ENCODE results near the gene EPB41L3. TPM values are rescaled to one million over a fixed set of nuclear protein-coding genes. Genes with fewer than 3 reads are reported as not detected.
"Not testable (repeated sequence)": the region's sequence is repeated elsewhere in the genome, so short reads cannot be mapped to it uniquely, and the experiment has no call there.

Gene EPB41L3
- total RNA-seq, 1 donor from 2014 or later, result 58.1 TPM

- no peak for TF ChIP-seq CTCF (conservative IDR thresholded peaks at IDR 0.05)
- Mint-ChIP-seq H3K27me3 (no peaks in the 10 kb centered on the region), H3K9me3 (no peaks in the 10 kb centered on the region), H3K4me3 (no peak overlapping the region), H3K36me3 (no peaks in the 10 kb centered on the region), H3K4me1 (ENCODE audit: unreplicated experiment) (peaks cover 46% of the 10 kb centered on the region), H3K27ac (no peak overlapping the region)
- DNase-seq (ENCODE audit: extremely low spot score, unreplicated experiment), result no peak
Measured at GRCh38 chr18:5513947-5514346, 29.9 kb downstream of the EPB41L3 start.

- H3K36me3 Mint-ChIP-seq, result no peaks in the 10 kb centered on the region
- TF ChIP-seq CTCF (conservative IDR thresholded peaks at IDR 0.05), result no peak
- no peak for DNase-seq (ENCODE audit: extremely low spot score, unreplicated experiment)
- no peaks in the 10 kb centered on the region for H3K9me3 Mint-ChIP-seq
- H3K27me3 Mint-ChIP-seq, result no peaks in the 10 kb centered on the region
- H3K4me1 Mint-ChIP-seq (ENCODE audit: unreplicated experiment), result peaks cover 42% of the 10 kb centered on the region
- no peak overlapping the region for H3K4me3 Mint-ChIP-seq
- no peak overlapping the region for H3K27ac Mint-ChIP-seq
Measured at GRCh38 chr18:5512176-5512575, 31.6 kb downstream of the EPB41L3 start.

- H3K4me1 Mint-ChIP-seq (ENCODE audit: unreplicated experiment), result peaks cover 40% of the 10 kb centered on the region
- not testable (repeated sequence) for H3K4me3 Mint-ChIP-seq; H3K27ac Mint-ChIP-seq; DNase-seq (ENCODE audit: extremely low spot score, unreplicated experiment); H3K27me3 Mint-ChIP-seq; H3K36me3 Mint-ChIP-seq; H3K9me3 Mint-ChIP-seq
Measured at GRCh38 chr18:5511541-5511940, 32.3 kb downstream of the EPB41L3 start.

- H3K4me1 Mint-ChIP-seq (ENCODE audit: unreplicated experiment), result peaks cover 31% of the 10 kb centered on the region
Measured at GRCh38 chr18:5510135-5510846, 33.5 kb downstream of the EPB41L3 start.

GRCh38 chr18:5508821-5509220, 35.0 kb downstream of the EPB41L3 start:
- Mint-ChIP-seq H3K4me3 (no peak overlapping the region), H3K36me3 (no peaks in the 10 kb centered on the region), H3K27me3 (no peaks in the 10 kb centered on the region), H3K27ac (no peak overlapping the region), H3K4me1 (ENCODE audit: unreplicated experiment) (peaks cover 24% of the 10 kb centered on the region), H3K9me3 (no peaks in the 10 kb centered on the region)
- DNase-seq (ENCODE audit: extremely low spot score, unreplicated experiment), result no peak
- TF ChIP-seq CTCF (conservative IDR thresholded peaks at IDR 0.05), result no peak

More at GRCh38 chr18:5510135-5510846, 33.5 kb downstream of the EPB41L3 start:
- no peaks in the 10 kb centered on the region for H3K9me3 Mint-ChIP-seq
- no peaks in the 10 kb centered on the region for H3K36me3 Mint-ChIP-seq
- DNase-seq (ENCODE audit: extremely low spot score, unreplicated experiment), result no peak
- no peaks in the 10 kb centered on the region for H3K27me3 Mint-ChIP-seq
- no peak overlapping the region for H3K4me3 Mint-ChIP-seq
- no peak overlapping the region for H3K27ac Mint-ChIP-seq
- no peak for TF ChIP-seq CTCF (conservative IDR thresholded peaks at IDR 0.05)

- Mint-ChIP-seq H3K9me3 (no peaks in the 10 kb centered on the region), H3K27me3 (no peaks in the 10 kb centered on the region), H3K4me1 (ENCODE audit: unreplicated experiment) (peaks cover 21% of the 10 kb centered on the region), H3K36me3 (no peaks in the 10 kb centered on the region), H3K27ac (no peak overlapping the region), H3K4me3 (no peak overlapping the region)
- DNase-seq (ENCODE audit: extremely low spot score, unreplicated experiment), result no peak
- TF ChIP-seq CTCF (conservative IDR thresholded peaks at IDR 0.05), result no peak
Measured at GRCh38 chr18:5507756-5508155, 36.0 kb downstream of the EPB41L3 start.
